ENCODE data around the gene PPP5C.
"Not testable (repeated sequence)": the region's sequence is repeated elsewhere in the genome, so short reads cannot be mapped to it uniquely, and the experiment has no call there.

PPP5C gene

DNA sequence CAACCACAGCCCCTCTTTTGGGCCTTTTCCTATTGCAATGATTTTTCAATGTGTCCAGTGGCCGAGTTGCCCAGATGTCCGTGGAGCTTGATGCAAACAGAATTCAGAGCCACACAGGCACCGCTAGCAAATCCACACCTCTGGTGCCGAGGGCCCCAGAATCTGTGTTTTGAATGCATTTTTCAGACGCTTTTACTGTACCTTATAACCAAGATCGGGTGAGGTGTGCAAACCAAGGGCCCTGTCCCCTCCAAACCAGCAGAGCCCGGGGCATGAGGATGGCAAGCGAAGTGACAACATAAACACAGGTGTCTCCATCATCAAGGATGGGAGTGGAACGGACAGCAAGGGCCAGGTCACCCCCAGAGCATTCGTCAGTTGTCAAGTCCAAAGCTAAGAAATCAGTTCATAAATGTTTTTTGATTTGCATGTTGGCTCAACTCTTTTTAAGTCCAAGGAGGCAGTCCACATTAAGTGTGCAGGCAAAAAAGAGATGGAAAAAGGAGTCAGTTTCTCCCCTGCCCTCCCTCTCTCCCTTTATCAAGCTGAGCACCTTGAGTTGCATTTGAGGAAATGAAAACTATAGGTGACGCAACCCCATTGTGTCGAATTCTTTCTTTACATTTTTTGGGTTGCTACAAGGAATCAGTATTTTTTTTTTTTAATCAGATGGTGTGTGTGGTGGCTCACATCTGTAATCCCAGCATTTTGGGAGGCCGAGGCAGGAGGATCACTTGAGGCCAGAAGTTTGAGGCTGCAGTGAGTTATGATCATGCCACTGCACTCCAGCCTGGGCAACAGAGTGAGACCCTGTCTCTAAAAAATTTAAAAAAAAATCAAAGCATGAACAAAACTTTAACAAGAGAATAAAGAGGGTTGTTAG is 63.6 kb downstream of the PPP5C start:
- DNase-seq: no peak

DNA sequence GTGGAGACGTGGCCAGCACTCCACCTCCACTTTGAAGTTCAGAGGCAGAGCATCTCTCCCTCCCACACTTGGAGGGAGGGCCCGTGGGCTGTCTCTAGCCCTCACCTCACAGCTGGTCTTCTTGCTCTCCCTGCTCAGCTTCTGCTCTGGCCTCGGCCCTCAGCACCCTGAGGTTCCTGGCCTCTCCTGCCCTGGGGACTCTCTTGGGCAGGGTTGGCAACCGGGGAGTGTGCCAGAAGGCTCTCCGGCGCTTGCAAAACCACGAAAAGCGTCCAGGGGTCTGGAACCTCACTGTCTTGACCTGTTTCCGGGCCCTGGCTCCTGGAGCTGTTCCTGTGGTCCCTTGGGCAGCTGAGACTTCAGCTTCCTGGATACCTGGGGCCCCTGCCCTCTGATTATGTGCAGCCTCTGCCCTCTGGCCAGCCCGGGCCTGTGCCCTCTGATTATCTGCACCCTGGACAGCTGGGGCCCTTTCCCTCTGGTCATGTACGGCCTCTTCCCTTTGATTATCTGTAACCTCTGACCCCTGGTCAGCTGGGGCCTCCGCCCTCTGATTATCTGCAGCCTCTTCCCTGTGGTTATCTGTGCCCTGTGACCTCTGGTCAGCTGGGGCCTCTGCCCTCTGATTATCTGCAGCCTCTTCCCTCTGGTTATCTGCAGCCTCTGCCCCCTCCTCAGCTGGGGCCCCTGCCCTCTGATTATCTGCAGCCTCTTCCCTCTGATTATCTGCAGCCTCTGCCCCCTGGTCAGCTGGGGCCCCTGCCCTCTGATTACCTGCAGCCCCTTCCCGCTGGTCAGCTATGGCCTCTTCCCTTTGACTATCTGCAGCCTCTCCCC is 64.4 kb downstream of the PPP5C start:
- DNase-seq: no peak

DNA sequence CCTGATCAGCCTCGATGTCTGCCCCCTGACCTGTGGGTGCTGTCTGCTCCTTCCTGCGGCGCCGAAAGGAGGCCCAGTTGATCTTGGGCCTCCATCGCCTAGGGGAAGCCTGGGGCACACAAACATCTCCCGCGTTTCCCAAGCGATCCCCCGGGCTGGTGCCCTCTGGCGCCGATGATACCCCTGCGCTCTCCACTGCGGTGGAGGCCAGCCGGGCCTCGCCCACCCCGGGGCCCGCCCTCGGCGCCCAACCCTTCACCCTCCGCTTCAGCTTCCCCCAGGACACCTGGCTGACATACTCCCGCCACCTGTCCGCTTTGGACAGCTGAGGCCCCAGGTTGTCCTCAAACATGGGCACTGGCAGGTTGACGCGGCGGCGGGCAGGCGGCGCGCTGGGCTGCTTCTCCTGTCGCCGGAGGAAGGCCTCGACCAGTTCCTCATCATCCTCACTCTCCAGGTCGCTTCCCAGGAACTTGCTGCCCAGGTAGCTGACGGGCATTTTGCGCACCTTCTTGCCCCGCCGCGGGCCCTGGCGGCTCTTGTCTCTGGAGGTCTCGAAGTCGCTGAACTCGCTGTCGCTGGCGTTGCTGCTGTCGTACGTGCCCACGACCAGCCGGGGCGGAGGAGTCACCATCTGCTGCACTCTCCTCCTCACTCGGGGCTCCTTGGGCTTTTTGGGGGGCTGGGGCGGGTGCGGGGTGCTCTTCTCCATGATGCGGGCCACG is 65.2 kb downstream of the PPP5C start:
- DNase-seq: peak; percentile 17

DNA sequence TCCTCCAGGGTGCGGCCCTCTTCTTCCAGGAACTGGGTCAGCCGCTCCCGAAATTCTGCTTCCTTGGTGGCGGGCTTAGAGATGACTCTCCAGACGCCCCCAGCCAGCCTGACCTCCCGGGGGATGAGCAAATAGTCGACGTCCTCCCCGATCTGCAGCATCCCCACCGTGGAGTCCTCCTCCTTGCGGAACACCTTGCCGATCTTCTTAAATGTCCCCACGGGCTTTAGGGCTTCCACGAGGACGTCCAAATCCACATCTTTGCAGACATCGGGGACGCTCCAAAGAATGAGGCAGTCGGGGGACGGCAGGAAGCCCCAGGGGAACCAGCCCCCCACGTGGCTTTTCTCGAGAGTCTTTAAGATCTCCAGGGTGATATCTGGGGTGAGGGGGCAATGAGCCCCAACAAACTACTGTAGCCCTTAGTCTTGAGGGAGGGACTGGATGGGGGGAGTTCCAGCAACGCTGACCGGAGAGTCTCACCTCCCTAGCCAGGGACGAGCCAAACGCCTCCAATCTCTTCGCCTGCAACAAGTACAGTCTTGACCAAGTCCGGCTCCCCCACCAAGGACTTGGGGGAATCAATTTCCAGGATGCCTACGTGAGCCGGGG is 65.9 kb downstream of the PPP5C start:
- DNase-seq: no peak

DNA sequence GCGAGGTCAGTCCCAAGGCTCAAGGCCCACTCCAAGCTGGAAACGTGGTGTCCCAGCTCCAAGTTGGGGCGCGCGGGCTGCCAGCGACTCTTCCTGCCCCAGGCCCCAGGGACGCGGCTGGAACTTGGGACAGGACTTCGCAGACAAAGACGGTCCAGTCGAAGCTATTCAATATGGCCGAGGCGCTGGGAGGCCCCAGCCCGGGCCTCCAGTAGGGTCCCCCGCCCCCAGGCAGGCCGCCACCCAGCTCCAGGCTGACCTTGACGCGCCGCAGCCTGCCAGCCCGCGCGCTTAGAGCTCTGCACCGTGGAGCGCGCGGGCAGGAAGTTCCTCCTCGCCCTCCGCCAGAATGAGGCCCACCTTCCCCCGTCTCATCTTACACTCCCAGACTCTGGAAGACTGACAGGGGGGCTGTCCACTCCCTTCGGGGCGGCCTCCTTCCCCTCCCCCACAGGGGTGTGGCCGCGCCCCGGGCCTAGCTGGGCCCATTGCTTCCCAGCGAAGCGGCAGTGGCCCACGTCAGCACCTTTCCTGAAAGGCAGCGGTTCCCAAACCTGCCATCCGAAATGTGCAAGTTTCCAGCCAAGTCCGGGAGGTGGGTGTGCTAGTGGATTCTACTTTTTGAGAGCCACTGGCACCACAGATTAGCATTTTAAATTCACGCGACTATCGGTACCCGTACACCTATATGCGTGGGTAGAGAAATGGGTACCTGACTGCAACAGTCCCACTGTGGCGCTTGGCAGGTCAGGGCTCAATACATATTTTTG is 66.6 kb downstream of the PPP5C start, which contains the start of gene CCDC8:
CCDC8 (minus strand) TSS at position 303 of the 770 bp plus-strand sequence. CDS start 754 bp downstream, outside the sequence.
- DNase-seq: peak; percentile 90

DNA sequence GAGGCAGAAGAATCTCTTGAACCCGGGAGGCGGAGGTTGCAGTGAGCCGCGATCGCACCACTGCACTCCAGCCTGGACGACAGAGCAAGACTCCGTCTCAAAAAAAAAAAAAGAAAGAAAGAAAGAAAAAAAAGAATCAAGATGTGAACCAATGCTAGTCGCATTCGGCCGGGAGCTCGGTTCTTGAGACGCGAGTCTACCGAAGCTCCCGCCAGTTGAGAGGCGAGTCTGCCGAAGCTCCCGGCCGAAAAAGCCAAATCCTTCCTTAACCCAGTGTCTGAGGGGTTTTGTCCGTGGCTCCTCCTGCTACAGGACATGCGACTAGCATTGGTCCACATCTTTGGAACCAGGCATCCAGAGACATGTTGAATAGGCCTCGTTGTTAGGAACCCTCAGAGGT is 68.0 kb downstream of the PPP5C start:
- DNase-seq: not testable (repeated sequence)

DNA sequence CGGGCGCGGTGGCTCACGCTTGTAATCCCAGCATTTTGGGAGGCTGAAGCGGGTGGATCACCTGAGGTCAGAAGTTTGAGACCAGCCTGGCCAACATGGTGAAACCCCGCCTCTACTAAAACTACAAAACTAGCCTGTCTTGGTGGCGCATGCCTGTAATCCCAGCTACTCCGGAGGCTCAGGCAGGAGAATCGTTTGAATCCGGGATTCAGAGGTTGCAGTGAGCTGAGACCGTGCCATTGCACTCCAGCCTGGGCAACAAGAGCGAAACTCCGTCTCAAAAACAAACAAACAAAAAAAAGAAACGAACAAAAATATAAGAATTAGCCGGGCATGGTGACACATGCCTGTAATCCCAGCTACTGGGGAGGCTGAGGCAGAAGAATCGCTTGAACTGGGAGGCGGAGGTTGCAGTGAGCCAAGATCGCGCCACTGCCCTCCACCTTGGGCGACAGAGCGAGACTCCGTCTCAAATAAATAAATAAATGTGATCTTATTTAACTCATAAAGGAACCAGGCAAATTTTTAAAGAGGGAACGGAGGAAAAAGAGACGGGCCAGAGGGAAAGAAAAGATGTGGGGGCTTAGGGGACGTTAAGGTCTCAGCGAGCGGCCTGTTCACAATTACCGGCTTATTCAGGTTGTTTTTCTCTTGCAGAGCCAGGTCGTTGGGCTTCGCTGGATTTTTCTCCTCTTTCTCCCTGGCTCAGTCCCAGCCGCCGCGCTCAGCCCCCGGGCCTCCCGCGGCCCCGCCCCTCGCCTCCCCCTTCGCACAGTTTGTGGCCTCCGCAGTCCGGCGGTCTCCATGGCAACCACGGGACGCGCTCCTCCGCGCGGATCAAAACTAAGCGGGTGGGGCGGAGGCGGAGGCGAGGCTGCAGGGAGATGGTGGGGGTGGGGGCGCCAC is 69.2 kb downstream of the PPP5C start:
- peak; percentile 85 for DNase-seq

DNA sequence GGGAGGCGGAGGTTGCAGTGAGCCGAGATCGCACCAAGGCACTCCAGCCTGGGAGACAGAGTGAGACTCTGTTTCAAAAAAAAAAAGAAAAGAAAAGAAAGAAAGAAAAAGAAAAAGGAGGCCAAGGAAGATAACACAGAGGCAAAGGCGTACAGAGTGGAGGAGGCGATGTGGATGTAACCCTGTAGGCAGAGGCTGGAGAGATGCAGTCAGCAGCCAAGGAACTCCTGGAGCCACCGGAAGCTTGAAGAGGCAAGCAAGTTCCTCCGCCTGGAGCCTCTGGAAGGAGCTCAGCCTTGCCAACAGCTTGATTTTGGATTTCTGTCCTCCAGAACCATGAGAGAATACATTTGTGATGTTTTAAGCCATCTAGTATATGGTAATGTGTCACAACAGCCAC is 73.2 kb downstream of the PPP5C start:
- DNase-seq: no peak

DNA sequence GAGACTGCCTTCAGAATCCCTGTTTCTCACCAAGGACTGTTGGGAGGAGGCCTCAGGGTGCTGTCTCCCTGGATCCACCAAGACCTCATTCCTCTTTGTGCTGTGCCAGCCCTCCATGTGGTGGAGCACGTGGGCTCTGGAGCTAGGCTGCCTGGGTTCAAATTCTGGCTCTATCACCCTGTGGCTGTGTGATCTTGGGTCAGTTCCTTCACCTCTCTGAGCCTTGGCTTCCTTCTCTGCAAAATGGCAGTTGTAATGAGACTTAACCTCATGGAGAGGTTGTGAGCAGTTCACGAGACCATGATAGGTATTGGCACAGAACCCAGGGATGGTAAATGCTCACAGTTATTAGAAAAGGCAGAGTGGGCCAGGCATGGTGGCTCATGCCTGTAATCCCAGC is 75.5 kb downstream of the PPP5C start:
- no peak for DNase-seq

DNA sequence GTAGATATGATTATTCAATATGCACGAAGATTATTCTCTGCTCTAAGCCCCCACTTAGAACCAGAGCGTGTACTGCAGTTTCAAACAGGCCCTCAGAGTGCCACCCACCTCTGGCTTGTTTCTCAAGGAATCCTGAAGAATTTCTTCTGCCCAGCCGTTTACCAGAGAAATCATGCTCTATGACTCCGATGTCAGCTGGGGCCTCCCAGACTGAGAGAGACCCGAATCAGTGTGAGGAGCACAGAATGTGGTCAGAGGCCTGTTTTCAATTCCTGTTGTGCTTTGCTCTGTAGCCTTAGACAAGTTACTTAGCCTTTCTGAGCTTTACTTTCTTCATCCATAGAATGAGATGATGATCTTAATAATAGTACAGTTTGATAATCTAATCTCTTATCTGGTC is 76.3 kb downstream of the PPP5C start:
- no peak for DNase-seq

DNA sequence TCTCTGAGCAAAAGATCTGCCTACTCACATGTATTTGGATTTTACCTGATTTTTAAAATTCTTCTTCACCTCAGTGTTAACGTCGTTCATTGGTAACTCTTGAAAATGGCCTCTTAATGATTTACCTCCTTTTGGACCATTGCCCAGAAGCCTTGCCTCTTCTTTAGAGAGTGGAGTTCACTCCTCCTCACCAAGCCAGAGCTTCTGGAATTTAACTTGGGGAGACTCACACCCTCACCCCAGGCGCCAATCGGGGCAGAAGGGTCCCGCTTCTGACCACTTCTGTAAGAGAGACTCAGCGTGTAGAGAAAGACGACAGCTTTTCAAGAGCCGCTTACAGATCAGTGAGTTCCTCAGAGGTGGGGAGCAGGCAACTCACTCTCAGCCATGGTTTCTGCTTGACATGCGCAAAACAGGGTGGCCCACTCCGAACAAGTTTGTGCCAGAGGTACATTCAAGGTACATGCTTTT is 79.2 kb downstream of the PPP5C start:
- no peak for DNase-seq

DNA sequence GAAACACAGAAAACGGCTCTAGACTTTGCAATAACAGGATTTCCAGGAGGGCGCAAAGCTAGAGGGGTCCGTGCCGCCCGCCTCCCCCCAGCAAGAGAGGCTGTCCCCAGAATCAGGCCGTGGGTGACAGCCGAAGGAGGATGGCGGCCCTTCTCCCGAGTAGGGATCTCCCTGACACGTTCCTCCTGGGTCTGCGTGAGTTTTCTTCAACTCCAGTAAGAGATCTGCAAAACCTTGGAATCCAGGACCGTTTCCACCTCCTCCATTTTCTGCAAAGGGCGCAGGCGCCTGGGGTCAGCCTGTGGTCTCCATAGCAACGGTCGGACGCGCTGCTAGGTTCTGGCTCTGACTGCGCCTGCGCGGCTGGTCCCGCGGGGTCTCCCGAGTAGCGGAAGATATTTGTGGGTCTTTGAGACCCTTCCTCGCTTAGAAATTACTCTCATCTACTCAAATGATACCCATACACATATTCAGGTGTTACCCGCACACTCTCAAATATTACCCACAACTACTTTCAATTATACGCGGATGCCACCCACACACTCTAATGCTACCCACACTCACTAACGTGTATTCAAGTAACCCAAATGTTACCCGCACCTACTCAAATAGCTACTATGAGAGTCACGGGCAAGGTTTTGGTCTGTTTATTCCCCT is 79.7 kb downstream of the PPP5C start:
- peak; percentile 87 for DNase-seq

DNA sequence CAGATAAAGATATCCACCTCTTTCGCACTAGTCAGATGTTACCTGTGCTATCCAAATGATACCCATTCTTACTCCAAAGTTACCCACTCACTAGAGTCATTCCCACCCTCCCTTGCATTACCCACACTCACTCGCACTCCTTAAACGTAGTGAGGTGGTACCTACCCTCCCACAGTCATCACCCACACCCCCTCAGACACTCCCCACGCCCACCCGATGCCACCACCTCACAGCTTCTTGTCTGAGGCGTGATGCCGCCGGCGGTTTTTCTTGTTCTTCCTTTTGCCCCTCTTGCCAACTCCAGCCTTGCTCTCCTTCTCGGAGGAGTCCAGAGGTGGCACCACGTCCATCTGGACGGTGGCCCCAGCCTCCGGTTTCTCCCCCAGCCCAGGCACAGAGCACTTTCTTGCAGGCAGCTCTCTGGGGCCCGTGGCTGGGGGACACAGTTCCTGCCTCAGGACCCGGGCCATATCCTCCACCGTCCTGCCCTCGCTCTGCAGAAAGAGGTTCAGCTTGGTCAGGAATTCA is 80.7 kb downstream of the PPP5C start:
- DNase-seq: no peak

DNA sequence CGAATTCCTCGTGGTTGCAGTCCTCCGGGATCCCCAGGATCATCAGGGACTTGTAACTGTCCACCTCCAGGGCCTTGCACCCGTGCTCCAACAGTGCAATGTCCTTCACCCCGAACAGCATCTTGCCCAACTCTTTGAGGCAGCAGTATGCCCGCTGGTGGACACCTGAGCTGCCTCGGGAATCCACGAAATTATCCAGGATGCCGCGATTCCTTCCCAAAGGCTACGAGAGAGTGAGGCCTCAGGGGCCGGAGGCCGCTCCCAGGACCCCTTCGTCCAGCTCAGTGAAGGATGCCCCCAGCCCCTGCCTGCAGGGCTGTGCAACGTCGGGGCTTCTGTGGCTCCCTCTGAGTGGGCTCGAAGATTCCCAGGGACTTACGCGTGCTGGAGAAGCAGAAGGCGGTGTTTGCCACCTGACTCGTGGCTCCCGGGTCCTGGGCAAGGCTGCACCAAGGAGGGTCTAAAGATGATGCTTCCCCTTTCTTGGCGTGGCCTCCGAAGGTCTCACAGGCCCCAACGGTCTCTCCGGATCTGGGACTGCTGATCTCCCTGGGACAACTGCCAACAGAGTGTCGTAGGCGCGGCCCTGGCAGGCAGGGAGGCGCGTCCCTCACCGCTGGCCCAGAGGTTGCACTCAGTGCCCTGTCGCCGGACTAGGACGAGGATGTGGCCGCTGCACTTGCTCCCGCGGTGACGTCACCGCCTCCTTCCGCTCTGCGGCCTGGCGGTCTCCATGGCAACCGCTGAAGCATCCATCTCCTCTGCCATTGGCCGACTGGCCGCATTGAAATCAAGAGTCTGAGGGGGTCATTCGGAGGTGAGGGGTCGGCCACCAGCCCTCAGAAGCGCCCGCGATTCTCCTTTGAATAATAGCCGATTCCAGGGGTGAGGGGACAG is 81.6 kb downstream of the PPP5C start, which contains the start of gene PNMA8C:
PNMA8C (minus strand) TSS at position 698 of the 897 bp plus-strand sequence; CDS start at position 121, 577 bp downstream.
- peak; percentile 68 for DNase-seq

DNA sequence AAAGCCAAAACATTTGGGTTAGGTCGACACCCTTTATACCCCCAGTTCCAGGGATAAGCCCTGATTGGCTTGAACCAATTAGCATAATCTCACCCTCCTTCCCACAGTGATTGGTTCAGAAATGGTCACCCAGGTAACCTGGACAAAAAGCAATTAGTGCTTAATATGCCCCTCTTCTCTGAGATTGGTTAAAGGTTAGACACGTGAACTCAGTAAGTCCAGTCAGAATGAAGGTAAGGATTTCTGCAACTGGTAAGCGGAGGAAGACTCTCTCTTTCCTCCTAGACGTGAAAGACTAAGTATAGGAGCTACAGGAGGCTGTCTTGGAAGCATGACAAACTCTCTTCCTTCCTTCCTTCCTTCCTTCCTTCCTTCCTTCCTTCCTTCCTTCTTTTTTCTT is 83.1 kb downstream of the PPP5C start:
- DNase-seq: no peak

DNA sequence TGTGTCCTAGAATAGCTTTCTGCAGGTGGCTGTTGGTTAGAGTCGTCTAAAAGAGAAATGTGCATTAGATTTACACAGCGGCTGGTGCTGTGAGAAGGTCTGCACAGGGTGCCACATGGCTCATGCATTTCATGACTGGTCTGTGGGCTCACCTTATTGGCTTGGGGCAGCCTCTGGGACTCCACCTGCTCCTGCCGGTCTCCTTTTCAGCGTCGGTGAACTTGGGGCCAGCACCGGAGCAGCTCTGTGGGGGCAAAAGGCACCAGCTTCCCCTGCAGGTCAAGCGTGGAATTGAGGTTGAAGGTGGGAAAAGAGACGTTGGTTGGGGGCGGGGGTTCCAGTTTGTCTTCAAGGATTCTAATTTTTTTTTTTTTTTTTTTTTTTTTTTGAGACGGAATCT is 84.9 kb downstream of the PPP5C start:
- no peak for DNase-seq

DNA sequence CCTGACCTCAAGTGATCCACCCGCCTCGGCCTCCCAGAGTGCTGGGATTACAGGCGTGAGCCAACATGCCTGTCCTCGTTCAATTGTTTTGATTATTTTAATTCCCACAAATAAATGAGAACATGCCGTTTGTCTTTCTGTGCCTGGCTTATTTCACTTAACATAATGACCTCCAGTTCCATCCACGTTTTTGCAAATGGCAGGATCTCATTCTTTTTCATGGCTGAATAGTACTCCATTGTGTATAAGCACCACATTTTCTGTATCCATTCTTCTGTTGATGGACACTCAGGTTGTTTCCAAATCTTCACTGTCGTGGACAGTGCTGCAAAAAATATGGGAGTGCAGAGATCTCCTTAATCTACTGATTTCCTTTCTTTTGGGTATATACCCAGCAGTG is 86.6 kb downstream of the PPP5C start:
- DNase-seq: not testable (repeated sequence)

DNA sequence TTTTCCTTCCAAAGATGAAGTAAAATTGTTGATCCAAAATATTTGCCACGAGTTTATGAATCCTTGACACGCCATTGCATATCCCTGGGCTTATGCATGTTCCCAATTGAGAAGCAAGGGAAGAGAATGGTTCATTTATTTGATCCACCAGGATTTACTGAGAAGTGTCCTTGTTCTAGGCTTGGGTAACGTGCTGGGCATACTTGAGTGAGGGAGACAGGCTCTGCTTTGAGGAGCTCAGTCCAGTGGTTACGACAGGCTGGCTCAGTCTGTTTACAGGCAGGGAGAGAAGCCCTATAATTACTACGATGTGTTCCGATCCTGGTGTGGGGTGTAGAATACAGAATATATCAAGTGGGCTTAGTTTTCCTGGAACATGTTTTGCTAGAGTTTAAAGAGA is 88.1 kb downstream of the PPP5C start:
- DNase-seq: no peak

DNA sequence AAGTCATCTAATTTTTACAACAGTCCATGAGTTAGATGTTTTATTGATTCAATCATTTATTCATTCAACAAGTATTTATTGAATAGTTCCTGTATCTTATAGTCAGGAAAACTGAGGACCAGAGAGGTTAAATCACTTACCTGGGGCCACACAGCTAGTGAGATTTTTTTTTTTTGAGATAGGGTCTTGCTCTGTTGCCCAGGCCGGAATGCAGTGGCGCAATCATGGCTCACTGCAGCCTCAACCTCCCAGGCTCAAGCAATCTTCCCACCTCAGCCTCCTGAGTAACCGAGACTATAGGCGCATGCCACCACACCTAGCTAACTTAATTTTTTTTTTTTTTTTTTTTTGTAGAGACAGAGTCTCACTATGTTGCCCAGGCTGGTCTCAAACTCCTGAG is 88.8 kb downstream of the PPP5C start:
- not testable (repeated sequence) for DNase-seq

Measured in NCI-H510A treated with DMSO at 0.1 percent for 48 hours (cell line).